ENCODE data around the gene MSRB3.

DNA sequence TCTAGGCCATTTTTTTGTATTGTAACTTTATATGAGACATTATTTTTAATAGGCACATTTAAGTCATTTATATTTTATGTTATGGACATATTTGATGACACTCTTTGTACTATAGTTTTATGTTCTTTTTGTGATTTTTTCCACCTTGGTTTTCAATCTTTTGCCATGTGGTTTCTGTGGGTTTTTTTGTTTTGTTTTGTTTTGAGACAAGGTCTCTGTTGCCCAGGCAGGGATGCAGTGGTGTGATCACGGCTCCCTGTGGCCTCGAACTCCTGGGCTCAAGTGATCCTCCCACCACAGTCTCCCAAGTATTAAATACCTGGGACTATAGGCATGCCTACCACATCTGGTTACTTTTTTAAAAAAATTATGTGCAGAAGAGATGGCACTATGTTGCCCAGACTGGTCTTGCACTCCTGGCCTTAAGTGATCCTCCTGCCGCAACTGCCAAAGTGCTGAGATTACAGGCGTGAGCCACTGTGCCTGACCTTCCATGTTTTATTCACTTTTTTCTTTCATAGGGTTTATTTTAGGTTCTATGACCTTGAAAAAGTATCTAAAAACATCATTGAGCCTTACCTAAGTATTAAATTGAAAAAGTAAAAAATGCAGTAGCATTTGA lies 16.3 kb downstream of the MSRB3 start:
- TF ChIP-seq, protein P1, sequence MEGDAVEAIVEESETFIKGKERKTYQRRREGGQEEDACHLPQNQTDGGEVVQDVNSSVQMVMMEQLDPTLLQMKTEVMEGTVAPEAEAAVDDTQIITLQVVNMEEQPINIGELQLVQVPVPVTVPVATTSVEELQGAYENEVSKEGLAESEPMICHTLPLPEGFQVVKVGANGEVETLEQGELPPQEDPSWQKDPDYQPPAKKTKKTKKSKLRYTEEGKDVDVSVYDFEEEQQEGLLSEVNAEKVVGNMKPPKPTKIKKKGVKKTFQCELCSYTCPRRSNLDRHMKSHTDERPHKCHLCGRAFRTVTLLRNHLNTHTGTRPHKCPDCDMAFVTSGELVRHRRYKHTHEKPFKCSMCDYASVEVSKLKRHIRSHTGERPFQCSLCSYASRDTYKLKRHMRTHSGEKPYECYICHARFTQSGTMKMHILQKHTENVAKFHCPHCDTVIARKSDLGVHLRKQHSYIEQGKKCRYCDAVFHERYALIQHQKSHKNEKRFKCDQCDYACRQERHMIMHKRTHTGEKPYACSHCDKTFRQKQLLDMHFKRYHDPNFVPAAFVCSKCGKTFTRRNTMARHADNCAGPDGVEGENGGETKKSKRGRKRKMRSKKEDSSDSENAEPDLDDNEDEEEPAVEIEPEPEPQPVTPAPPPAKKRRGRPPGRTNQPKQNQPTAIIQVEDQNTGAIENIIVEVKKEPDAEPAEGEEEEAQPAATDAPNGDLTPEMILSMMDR (optimal IDR thresholded peaks at IDR 0.05 in 1 of 3, IDR thresholded peaks at IDR 0.05 in 1 of 3, conservative IDR thresholded peaks at IDR 0.05 in 1 of 3; ENCODE audit: extremely low read depth in 1 of 3, insufficient read depth in 2 of 3, low read length in 3 of 3): no peak
- no peak for TF ChIP-seq EZH2 (IDR thresholded peaks at IDR 0.05; ENCODE audit: low read length)
